ENCODE measurements around the gene CCDC88A. TPM values are rescaled to one million over a fixed set of nuclear protein-coding genes. Genes with fewer than 3 reads are reported as not detected.
"Not testable (repeated sequence)": the region's sequence is repeated elsewhere in the genome, so short reads cannot be mapped to it uniquely, and the experiment has no call there.

CCDC88A gene, protein sequence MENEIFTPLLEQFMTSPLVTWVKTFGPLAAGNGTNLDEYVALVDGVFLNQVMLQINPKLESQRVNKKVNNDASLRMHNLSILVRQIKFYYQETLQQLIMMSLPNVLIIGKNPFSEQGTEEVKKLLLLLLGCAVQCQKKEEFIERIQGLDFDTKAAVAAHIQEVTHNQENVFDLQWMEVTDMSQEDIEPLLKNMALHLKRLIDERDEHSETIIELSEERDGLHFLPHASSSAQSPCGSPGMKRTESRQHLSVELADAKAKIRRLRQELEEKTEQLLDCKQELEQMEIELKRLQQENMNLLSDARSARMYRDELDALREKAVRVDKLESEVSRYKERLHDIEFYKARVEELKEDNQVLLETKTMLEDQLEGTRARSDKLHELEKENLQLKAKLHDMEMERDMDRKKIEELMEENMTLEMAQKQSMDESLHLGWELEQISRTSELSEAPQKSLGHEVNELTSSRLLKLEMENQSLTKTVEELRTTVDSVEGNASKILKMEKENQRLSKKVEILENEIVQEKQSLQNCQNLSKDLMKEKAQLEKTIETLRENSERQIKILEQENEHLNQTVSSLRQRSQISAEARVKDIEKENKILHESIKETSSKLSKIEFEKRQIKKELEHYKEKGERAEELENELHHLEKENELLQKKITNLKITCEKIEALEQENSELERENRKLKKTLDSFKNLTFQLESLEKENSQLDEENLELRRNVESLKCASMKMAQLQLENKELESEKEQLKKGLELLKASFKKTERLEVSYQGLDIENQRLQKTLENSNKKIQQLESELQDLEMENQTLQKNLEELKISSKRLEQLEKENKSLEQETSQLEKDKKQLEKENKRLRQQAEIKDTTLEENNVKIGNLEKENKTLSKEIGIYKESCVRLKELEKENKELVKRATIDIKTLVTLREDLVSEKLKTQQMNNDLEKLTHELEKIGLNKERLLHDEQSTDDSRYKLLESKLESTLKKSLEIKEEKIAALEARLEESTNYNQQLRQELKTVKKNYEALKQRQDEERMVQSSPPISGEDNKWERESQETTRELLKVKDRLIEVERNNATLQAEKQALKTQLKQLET (N-terminal part only)
- 15.8 TPM for total RNA-seq
- long read RNA-seq, partial matches to known transcripts, result 15 of 16 reads
- long read RNA-seq, other reads (novel, unspliced or antisense), result 1 of 16 reads

DNA sequence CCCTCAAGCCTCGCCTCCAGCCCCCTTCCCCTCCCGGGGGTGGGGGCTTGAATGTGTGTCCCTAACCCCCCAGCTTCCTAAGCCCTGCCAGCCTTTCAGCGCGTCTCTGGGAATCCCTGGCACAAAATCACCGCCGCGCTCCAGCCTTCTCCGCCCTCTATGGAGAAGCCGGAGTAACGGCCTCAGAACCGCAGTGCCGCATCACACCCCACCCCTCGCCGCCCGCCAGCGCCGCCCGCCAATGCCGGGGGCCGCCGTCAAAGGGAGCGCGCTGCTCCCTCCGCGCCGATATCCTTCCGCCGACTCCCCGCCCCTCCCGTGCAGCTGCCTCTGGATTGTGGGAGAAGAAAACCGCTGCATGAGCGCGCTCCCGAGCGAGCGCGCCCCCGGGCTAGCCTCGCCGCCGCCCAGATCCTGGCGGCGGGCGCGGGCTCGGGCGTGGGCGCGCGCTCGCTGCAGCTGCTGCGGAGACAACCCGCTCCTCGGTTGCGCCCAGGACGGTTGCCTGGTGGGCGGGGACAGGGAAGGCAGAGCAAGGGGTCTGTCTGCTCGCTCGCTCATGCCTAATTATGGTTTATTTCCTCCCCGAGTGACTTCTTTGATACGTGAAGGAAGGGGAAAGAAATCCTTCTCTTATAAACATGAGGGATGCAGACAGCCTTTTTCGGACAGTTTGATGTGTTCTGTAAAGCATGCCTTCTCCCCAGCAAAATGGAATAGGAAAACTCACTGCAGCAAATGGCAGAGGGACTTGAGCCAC lies at the start of gene CCDC88A:
TSS of gene CCDC88A (minus strand) at position 178 of the 760 bp plus-strand sequence. CDS start 777 bp downstream, outside the sequence.
- intact Hi-C loops (cut with micrococcal nuclease), result no loop called here
- peak; percentile 98 for DNase-seq

DNA sequence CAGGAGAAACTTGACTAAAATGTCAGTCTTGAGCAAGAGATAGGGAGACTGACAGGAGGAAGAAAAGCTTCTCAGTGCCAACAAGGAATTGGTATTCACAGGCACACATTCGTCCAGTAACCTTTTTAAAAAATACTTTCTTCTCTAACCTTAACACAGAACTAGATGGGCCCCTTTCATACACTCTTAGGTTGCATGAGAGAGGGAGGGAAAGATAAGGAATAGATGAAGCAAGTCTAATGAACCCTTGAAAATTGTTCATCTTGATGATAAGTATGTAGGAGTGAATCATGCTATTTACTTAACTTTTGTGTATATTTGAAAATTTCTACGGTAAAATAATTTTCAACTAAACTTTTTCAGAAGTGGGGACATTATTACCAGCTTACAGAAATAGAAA lies 42.0 kb upstream of the CCDC88A start:
- intact Hi-C loops (cut with micrococcal nuclease), result no loop called here
- DNase-seq (no peak), ATAC-seq (no peak)

More for the DNA sequence above, at the start of gene CCDC88A:
- peak; percentile 98 for ATAC-seq

DNA sequence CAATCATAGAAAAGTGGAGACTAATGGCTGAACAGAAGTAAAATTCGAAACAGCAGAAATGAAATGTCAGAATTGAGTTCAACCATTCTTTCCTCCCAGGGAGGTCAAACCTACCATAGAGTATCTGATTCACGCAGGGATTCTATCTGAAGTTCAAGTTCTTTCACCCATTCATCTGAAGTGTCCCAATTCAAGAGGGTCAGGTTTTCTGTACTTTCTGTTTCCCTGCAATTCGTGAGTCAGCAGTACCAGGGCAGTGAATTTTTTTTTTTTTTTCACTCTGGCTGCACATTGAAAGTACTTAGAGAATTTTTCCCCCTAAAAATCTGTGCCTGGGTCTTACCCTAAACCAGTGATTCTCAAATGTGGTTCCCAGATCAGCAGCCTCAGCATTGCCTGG lies 40.9 kb upstream of the CCDC88A start:
- DNase-seq, result no peak
- ATAC-seq, result no peak
- intact Hi-C loops (cut with micrococcal nuclease), result no loop called here

DNA sequence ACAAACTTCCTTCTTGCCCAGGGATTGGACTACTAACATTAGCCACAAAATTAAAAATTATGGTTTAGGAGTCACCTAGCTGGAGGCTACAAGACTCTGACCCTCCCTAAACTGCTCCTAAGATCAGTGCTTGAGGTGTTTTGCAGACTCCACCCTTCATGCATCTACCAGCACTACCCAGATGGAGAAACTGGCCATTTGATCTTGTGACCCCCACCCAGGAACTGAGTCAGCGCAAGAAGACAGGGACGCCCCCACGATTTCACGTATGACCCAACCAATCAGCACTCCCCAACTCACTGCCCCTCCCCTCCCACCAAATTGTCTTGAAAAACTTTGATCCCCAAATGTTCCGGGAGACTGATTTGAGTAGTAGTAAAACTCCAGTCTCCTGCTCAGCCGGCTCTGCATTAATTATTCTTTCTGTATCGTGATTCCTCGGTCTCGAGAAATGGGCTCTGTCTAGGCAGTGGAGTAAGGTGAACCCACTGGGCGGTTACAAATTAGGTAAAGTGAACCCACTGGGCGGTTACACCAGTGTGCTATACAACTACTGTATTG lies 40.1 kb upstream of the CCDC88A start:
- DNase-seq, result no peak
- no peak for ATAC-seq
- intact Hi-C loops (cut with micrococcal nuclease), result no loop called here

DNA sequence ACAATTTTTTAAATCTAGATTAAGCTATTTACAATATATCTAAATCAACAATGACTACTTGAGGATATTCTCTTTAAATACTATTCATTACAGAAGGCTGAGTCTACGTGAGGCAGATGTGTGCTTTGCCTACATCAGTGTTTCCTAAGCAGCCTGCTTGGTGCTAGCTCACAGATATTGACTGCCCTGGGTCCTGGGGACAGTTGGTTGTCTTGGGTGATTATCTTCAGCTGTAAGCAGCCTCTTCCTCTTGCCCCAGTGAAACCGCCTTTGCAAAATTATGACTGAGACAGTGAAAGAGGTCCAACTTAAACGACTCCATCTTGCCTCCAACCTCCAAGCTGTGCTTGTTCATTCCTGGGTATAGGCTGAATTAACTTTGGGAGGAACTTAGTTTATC lies 39.6 kb upstream of the CCDC88A start:
- ATAC-seq, result no peak
- intact Hi-C loops (cut with micrococcal nuclease), result no loop called here
- DNase-seq, result no peak

DNA sequence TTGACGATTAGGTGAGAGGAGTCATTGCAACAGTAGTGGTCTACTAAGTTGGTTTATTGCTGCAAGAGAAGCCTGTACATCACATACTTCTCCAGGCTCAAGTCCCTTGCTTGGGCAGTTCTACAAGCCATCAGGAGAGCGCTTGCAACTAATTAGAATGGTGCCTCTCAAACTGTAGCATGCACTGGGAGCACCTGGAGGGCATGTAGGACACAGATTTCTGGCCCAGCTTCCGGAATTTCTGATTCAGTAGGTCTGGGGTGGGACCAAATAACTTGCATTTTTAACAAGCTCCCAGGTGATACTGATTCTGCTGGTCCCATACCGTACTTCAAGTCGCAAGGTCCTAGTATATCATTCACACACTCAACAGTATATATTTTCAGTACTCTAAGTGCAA lies 34.5 kb upstream of the CCDC88A start:
- intact Hi-C loops (cut with micrococcal nuclease), result no loop called here
- ATAC-seq (no peak), DNase-seq (no peak)

DNA sequence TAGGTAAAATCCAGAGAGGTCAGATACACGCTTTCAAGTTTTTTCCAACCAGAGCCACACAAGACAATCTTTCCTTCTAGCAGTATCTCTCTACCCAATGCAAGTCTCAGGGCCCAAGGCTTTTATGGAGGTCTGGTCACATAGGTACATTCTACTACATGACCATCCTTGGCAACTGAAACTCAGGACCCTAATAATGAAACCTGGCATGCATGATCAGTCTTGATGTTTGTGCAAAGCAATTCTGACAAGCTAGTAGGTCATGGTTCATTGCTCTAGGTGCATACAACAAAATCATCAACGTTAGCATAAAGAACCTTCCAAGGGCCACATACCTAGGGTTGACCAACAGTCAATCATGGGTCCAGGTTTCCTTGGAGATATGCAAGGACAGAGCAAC lies 33.2 kb upstream of the CCDC88A start:
- DNase-seq (no peak), ATAC-seq (no peak)
- intact Hi-C loops (cut with micrococcal nuclease), result no loop called here

DNA sequence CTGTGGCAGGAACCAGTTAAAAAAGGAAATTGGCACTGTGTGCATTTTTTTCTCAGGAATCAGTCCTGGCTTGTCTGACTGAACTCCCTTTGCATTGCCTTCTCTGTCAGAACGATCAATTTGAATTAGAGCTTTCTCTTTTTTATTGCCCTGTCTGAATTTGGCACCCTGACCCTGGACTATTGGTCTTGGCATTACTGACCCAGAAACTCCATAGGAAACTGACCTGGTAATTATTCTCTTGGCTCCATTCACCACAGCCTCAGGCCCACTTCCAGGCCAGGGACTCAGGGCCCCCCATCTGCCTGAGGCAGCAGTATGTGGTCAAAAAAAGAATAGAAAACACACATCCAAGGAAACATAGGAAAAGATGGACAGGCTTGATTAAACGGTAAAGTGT lies 32.0 kb upstream of the CCDC88A start:
- intact Hi-C loops (cut with micrococcal nuclease), result no loop called here
- DNase-seq (no peak), ATAC-seq (no peak)

DNA sequence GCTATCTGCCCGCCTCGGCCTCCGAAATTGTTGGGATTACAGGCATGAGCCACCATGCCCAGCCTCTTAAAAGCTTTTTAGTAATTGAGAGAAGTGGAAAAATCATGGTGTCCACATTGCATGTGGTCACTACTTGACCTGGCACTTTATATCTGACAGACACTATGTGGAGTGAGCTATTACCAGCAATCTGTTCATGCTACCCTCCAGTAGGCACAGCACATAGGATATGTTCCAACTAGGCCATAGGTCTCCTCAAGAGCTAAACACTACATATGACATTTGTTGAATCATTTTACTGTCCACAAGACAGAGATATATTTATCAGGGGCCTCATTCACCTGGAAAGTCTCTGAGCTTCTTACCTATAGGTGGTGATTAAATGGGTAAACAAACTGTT lies 30.4 kb upstream of the CCDC88A start:
- intact Hi-C loops (cut with micrococcal nuclease); DNase-seq: not testable (repeated sequence)
- peak; percentile 83 for ATAC-seq

DNA sequence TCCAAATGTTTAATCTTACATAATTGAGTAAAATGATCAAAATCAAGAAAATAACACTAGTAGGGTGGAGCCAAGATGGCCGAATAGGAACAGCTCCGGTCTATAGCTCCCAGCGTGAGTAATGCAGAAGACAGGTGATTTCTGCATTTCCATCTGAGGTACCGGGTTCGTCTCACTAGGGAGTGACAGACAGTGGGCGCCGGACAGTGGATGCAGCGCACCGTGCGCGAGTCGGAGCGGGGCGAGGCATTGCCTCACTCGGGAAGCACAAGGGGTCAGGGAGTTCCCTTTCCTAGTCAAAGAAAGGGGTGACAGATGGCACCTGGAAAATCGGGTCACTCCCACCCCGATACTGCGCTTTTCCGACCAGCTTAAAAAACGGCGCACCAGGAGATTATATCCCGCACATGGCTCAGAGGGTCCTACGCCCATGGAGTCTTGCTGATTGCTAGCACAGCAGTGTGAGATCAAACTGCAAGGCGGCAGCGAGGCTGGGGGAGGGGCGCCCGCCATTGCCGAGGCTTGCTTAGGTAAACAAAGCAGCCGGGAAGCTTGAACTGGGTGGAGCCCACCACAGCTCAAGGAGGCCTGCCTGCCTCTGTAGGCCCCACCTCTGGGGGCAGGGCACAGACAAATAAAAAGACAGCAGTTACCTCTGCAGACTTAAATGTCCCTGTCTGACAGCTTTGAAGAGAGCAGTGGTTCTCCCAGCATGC lies 22.5 kb upstream of the CCDC88A start:
- ATAC-seq, DNase-seq: not testable (repeated sequence)

DNA sequence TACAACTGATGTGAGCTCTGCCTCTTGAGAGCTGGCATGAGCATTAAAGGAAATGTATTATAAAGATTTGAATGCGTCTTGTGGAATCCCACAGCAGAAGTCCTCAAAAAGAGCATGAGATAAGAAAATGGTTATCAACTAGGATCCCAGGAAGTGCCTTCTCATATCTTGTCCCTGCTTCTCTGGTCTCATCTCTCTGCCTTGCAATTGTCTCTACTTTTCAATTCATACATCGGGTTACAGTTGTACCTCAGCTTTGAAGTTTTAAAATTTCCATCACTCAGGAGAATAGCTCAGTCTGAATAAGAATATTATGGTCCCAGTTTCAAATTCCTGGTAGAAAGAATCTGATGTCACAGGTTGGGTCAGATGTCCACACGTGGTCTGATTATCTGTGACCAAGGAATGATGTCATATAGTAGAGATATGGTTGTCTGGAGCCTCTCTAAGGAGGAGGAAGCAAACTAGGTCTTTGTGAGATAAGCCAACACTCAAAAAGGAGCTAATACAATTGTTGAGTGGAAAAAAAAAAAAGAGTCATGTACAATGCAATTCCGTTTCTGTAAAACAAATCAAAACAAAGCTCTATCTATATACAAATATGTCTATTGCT lies 21.7 kb upstream of the CCDC88A start:
- intact Hi-C loops (cut with micrococcal nuclease), result no loop called here
- ATAC-seq, result no peak

More for the DNA sequence above, 22.5 kb upstream of the CCDC88A start:
- intact Hi-C loops (cut with micrococcal nuclease), result not testable (repeated sequence)

DNA sequence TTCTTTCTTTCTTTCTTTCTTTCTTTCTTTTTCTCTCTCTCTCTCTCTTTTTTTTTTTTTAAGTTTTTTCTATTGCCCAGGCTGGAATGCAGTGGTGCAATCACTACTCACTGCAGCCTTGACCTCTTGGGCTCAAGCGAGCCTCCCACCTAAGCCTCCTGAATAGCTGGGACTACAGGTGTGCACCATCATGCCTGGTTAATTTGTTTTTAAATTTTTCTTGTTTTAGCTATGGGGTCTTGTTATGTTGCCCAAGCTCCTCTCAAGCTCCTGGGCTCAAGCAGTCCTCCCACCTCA lies 19.4 kb upstream of the CCDC88A start:
- ATAC-seq, result no peak
- intact Hi-C loops (cut with micrococcal nuclease), result no loop called here
- no peak for DNase-seq

More for the DNA sequence above, 21.7 kb upstream of the CCDC88A start:
- DNase-seq, result no peak

DNA sequence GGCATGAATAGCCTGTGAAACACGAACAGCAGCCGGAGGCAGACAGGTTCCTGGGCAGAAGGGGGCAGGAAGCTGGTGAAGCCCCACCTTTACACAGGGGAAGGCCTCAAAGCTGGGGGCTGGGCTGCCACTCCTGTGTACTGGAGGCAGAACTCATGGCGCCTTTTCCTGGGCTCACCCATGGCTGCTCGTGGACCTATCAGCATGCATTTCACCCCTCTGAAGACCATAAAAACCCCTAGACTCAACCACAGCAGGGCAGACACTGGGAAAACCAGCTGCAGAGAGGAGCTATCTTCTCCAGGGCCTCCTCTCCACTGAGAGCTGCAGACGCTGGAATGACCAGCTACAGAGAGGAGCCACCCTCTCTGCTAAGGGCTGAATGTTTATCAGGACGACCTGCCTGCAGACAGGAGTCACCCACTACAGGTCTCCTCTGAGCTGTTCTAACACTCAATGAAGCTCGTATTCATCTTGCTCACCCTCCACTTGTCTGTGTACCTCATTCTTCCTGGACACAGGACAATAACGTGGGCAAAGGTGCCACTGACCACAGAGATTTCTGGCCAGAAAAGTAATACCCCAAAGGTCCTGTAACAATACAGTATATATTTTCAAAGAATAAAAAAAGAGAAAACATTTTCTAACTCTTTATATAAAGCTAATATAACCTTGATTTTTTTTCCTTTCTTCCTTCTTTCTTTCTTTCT lies 18.9 kb upstream of the CCDC88A start:
- DNase-seq (no peak), ATAC-seq (no peak)
- intact Hi-C loops (cut with micrococcal nuclease), result no loop called here

DNA sequence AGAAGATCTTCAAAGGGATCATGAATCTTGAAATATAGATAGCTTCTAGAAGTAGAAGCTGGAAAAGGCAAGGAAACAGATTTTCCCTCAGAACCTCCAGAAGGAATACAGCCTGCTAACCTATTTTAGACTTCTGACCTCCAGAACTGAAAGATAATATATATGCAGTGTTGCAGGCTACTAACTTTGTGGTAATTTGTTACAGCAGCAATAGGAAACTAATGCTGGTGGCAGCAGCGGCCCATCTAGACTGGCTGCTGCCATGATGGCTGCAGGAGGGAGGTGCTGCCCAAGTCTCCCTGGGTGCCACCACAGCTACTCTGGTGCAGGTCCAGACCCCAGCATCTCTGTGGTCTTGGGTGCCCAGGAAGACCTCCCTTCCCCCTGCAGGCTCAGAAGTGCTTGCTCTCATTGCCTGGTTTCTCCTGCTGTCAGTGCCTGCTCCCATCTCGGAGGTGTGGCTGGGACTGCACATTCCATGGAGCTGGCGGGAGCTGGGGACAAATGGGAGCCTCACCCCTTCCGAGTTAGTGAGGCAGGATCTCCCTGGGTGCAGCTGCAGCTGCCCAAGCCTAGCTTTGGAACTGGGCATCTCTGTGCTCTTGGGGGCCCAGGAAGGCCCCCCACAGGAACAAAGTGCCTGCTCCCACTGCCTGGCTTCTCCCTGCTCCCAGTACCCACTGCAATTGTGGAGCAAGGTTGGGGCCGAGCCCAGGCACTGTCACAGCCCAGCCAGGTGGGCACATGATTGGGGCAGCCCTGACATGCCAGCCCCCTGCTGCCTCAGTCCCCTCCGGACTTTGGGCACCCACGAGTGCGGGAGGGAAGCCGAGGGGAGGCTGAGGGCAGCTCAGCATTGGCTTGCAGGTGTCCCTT lies 18.1 kb upstream of the CCDC88A start:
- no peak for ATAC-seq
- intact Hi-C loops (cut with micrococcal nuclease), result no loop called here
- no peak for DNase-seq

DNA sequence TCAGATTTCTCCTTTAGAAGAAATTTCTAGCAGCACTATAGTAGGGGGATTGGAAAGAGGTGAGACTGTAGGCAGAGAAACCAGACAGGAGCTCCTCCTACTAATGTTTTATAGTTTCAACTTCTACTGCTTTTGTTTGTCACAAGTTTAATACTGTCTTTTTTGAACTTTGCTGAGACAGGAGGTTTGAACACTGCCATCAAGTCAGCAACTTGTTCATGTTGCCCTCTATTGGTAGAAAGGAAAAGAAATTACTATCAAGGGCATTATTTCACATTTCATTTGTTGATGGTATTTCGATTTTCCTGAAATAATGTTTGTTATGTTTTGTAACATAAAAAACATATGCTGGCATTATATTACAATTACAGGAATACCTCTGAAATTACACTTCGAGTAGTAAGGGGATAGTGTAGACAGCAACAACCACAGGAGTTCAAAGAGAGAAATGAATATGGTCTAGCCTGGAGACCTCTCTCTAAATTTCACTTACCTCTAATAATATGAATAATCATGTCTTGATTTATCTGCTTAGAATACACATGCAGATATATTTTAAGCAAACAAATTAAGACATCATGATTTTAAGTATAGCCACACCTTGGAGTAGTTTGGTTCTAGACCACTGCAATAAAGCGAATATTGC lies 12.4 kb upstream of the CCDC88A start:
- intact Hi-C loops (cut with micrococcal nuclease), result no loop called here
- DNase-seq, result no peak
- ATAC-seq, result peak; percentile 47

All from left ventricle myocardium superior (tissue), 1 donor.